WERI-Rb-1 (cell line): Measurements from ENCODE around the gene TNFRSF9.

Experiments used
- DNase-seq: peaks from one replicate; pipeline ENCODE4 v3.0.0-alpha.2; 2020
- H3K27ac ChIP-seq: fragments of 250-450 bp; sonication (Bioruptor Pico); 2 replicates; pipeline ENCODE4 v1.5.1; 2020; ENCODE audit warnings: mild to moderate bottlenecking, moderate library complexity
- H3K27me3 ChIP-seq: fragments of 250-450 bp; sonication (Bioruptor Pico); 2 replicates; pipeline ENCODE4 v1.5.1; 2021; ENCODE audit warnings: mild to moderate bottlenecking, low read depth, moderate library complexity; ENCODE audit not compliant: insufficient read depth, severe bottlenecking
- H3K36me3 ChIP-seq: fragments of 250-450 bp; sonication (Bioruptor Pico); 2 replicates; pipeline ENCODE4 v1.5.1; 2020; ENCODE audit warnings: mild to moderate bottlenecking, moderate library complexity
- H3K4me3 ChIP-seq: 2 replicates; pipeline ENCODE4 v1.5.1; 2011; ENCODE audit warnings: low read depth, mild to moderate bottlenecking, control low read depth, low read length
- H3K9me3 ChIP-seq: fragments of 250-450 bp; sonication (Bioruptor Pico); 2 replicates; pipeline ENCODE4 v1.5.1; 2021; ENCODE audit warnings: mild to moderate bottlenecking, moderate library complexity; ENCODE audit not compliant: severe bottlenecking
- TF ChIP-seq, protein P1 (sequence below): IDR thresholded peaks from 2 replicates; pipeline ENCODE4 v1.5.1; 2011; ENCODE audit warnings: low read depth, mild to moderate bottlenecking, control low read depth, inconsistent platforms, low read length

TNFRSF9 gene

GRCh38 chr1:7984811-7985210 lies 44.2 kb upstream of the TNFRSF9 start:
- Histone ChIP-seq H3K27me3 (no peaks in the 10 kb centered on the region), H3K4me3 (no peak overlapping the region), H3K9me3 (no peaks in the 10 kb centered on the region), H3K27ac (no peak overlapping the region), H3K36me3 (peaks cover 51% of the 10 kb centered on the region)
- DNase-seq, result no peak
- TF ChIP-seq, protein P1, sequence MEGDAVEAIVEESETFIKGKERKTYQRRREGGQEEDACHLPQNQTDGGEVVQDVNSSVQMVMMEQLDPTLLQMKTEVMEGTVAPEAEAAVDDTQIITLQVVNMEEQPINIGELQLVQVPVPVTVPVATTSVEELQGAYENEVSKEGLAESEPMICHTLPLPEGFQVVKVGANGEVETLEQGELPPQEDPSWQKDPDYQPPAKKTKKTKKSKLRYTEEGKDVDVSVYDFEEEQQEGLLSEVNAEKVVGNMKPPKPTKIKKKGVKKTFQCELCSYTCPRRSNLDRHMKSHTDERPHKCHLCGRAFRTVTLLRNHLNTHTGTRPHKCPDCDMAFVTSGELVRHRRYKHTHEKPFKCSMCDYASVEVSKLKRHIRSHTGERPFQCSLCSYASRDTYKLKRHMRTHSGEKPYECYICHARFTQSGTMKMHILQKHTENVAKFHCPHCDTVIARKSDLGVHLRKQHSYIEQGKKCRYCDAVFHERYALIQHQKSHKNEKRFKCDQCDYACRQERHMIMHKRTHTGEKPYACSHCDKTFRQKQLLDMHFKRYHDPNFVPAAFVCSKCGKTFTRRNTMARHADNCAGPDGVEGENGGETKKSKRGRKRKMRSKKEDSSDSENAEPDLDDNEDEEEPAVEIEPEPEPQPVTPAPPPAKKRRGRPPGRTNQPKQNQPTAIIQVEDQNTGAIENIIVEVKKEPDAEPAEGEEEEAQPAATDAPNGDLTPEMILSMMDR, result no peak

GRCh38 chr1:7983086-7983778 lies 42.6 kb upstream of the TNFRSF9 start:
- peaks cover 67% of the 10 kb centered on the region for H3K36me3 ChIP-seq
- H3K27me3 ChIP-seq, result no peaks in the 10 kb centered on the region
- TF ChIP-seq, protein P1, result no peak
- H3K27ac ChIP-seq, result no peak overlapping the region
- H3K9me3 ChIP-seq, result no peaks in the 10 kb centered on the region
- DNase-seq, result no peak
- H3K4me3 ChIP-seq, result no peak overlapping the region

- Histone ChIP-seq H3K27me3 (no peaks in the 10 kb centered on the region), H3K4me3 (no peak overlapping the region), H3K9me3 (no peaks in the 10 kb centered on the region), H3K27ac (no peak overlapping the region), H3K36me3 (peaks cover 81% of the 10 kb centered on the region)
- TF ChIP-seq, protein P1, result no peak
- DNase-seq, result no peak
Measured at GRCh38 chr1:7980984-7981383, 40.3 kb upstream of the TNFRSF9 start.

- no peaks in the 10 kb centered on the region for H3K9me3 ChIP-seq
- H3K4me3 ChIP-seq, result no peak overlapping the region
- peaks cover 70% of the 10 kb centered on the region for H3K36me3 ChIP-seq
- TF ChIP-seq, protein P1, result peak; percentile 98
- no peaks in the 10 kb centered on the region for H3K27me3 ChIP-seq
- H3K27ac ChIP-seq, result no peak overlapping the region
- peak; percentile 88 for DNase-seq
Measured at GRCh38 chr1:7975212-7975865, 34.7 kb upstream of the TNFRSF9 start.

GRCh38 chr1:7973086-7973485 lies 32.4 kb upstream of the TNFRSF9 start:
- no peak for DNase-seq
- no peak overlapping the region for H3K27ac ChIP-seq
- no peak overlapping the region for H3K4me3 ChIP-seq
- H3K27me3 ChIP-seq, result no peaks in the 10 kb centered on the region
- peaks cover 69% of the 10 kb centered on the region for H3K36me3 ChIP-seq
- TF ChIP-seq, protein P1, result no peak
- no peaks in the 10 kb centered on the region for H3K9me3 ChIP-seq
